Suppressor macrophage (primary cell): ENCODE measurements around the gene TBPL2.
"Not testable (repeated sequence)": the region's sequence is repeated elsewhere in the genome, so short reads cannot be mapped to it uniquely, and the experiment has no call there.

Experiments used
- DNase-seq, 4 experiments: peaks; one replicate each; pipeline ENCODE4 v3.0.0-alpha.2; 2020 to 2022

Gene TBPL2

DNA sequence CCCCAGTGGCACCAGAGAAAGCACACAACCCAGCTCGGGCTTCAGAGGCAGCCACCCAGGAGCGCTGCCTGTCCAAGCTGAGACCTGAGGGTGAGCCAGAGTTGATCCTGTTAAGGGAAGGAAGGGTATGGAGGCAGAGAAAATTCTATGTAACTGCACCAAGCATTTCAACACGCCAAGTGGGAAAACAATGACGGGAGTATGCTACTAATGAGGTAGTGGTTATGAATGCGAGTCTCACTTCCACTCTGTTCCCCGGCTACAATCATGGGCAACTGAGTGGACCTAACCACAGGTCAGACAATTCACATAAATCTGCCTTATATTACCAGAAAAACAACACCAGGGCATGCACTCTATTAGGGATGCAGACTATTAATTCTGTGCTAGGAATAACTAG, 38.7 kb downstream of the TBPL2 start:
- DNase-seq = peak; percentile 9 to 52 (median 28)

- no peak for DNase-seq
Observed at GRCh38 chr14:55399852-55400251, 40.6 kb downstream of the TBPL2 start.

DNA sequence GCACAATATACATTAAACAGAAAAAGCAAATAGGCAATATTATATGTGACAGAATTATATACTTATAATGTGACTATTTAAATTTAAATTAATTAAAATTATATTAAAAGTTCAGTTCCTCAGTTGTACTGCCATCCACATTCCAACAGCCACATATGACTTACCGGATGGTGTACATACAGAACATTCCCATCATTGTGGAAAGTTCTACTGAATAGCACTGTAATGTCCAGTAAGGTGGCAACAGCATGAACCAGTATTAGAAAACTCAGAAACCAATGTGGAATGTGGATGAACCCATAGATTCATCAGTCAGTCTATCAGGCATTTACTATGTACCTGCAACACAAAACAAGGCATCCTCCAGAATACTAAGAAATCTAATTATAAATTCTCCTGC, 41.2 kb downstream of the TBPL2 start:
- DNase-seq = no peak

DNA sequence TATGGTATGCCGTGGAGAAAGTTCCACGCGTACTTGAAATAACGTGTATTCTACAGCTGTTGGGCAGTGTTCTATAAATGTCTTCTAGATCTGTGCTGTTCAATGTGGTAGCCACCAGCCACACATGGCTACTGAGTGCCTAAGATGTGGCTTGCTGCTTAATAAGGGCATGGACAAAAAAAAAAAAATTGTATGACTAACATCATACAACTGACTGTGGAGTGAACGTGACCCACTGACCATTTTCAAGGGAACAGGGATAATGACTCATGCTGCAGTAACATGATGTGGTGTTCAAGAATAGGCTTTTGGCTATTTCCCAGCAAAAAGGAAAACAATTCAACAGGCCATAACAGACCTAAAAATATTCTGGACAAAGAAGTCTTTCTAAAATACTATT, 41.7 kb downstream of the TBPL2 start:
- peak; percentile 40 to 82 (median 56) for DNase-seq

DNA sequence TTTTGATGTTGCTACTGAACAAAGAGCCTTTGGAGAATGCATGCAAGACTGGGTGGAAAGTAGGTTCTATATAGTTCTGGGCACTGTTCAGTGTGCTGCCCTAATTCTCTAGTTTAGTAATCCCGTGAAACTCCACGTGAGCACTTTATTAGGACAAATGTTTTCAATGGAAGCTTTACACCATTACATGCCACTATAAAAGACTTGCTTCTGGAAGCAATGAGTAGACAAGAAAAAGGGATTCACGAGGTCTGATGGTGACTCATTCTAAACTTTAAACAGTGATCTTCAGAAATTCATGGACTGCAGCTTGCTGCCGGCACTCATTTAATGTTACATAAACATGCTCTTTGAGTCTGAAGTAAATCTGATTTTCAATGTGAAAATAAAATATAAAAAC, 51.1 kb downstream of the TBPL2 start:
- no peak for DNase-seq

- no peak for DNase-seq
Observed at GRCh38 chr14:55388160-55388559, 52.3 kb downstream of the TBPL2 start.

DNA sequence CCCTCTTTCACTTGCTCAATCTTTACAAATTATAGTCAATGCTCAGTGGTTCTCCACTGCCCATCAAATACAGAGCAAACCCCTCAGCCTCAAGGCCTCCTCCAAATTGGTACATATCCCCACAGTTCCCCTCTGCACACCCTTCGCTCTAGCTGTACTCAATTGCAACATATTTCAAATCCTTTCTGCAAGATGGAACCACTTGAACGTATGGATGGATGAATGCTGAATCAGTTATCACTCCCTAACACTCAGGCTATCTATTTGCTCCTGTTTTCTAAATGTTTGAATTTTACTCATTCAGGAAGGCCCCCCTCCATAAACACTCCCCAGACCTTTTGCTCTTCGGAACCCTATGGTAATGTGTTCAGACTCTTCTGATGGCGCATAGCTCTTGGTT, 53.3 kb downstream of the TBPL2 start:
- DNase-seq = no peak

DNA sequence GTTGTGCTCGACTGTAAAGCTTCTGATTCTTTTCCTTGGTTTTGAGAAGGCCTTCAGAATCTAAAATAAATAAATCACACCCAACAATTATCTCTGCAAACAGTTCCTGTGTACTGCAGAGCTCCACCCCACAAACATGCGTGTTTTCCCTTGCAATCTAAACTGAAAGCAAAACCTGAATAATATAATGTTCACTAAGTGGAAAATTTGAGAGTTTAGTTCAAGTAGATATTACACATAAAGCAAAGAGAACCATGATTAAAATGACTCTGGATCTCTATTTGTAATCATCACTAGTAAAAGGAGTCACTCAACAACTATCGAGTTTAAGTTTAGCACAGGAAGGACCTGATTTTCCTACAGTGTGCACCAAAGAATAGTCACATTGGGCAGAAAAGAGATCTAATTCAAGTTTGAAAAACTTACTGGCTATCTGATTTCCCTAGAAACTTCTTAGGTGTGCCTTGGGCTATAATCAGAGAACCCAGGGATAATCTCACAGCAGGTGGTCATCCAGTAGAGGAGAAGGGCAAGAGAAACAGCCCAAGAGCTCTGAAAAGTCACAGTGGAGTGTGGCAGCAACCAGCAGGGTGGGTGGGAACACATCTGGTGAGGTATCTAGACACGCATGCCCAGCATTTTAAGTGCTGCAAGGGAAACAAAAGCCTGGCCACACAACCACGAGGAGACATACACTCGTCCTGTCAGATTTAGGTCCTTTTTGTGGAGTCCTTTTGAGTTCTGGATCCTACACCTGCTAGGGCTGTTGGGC, 54.2 kb downstream of the TBPL2 start:
- no peak for DNase-seq

GRCh38 chr14:55384536-55384935, 55.9 kb downstream of the TBPL2 start:
- no peak for DNase-seq

- DNase-seq = no peak
Observed at GRCh38 chr14:55383541-55384140, 56.8 kb downstream of the TBPL2 start.

- DNase-seq = not testable (repeated sequence)
Observed at GRCh38 chr14:55383056-55383466, 57.4 kb downstream of the TBPL2 start.

GRCh38 chr14:55382483-55382882, 57.9 kb downstream of the TBPL2 start:
- no peak for DNase-seq

GRCh38 chr14:55381561-55381960, 58.9 kb downstream of the TBPL2 start:
- no peak for DNase-seq

- DNase-seq = no peak
Observed at GRCh38 chr14:55381040-55381439, 59.4 kb downstream of the TBPL2 start.

DNA sequence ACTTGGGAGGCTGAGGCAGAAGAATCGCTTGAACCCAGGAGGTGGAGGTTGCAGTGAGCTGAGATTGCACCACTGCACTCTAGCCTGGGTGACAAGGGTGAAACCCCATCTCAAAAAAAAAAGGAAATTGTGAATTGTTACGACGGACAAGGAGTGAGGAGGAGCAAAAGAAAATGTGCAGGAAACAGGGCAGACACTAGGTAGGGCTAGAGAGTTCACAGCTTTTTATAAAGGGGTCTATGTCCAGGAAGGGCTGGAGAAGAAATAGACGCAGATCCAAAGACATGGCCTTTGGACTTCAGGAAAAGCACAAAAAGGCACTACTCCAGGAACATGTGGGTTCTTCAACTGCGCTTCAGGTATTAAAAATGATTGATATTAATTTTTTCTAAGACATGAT, 63.2 kb downstream of the TBPL2 start:
- DNase-seq = no peak

GRCh38 chr14:55374771-55375170, 65.6 kb downstream of the TBPL2 start:
- no peak for DNase-seq

DNA sequence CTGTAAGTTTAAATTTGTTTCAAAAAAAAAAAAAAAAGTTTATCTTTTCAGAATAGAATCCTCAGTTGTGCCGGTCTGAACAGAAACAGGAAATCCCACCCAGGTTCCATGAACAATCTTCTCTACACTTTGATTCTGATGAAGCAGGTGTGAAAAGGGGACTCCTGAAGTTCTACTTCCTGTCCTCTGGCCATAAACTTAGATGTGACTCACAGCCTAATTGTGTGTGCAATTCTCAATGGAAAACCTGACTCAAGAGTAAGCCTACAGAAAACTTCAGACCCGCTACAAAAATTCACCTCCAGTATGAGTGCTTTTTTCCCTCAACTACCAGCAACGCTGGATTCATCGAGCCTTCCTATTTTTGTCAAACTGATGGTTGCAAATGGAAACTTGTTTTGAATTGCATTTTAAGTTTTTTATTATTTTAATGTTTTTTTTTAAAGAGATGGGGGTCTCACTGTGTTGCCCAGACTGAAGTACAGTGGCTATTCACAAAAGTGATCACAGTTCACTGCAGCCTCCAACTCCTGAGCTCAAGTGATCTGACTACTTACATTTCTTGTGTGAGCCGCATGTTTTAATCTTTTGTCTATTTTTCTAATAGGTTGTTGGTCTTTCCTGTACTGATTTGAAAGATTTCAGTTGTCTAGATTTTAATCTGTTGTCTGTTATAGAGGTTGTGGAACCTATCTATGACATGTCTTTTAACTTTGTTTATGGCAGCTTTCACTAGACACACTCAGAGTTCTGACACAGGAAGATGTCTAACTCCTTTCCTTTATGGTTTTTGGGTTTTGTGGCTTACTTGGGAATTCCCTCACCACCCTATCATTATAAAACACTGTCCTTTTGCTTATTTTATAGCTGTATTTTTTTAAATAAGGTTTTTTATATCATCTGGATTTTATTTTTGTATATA, 66.4 kb downstream of the TBPL2 start:
- DNase-seq = no peak

DNA sequence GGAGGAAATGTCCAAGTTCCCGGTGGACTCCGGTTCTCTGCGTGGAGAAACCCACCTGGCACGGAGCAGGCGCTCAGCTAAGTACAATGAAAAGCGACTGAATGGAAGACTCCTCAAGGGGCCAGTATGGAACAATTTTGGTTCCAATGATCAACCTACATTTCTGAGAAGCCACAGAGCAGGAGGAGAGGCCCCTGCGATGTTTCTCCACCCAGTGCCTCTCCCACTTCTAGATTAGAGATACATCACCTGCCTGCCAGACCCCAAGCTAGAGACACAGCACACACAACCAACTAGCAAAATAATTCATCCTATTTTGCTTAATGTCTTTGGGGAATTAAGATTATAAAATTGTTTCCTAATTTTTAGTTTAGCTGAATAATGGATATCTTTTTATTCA, 67.6 kb downstream of the TBPL2 start:
- DNase-seq = no peak

DNA sequence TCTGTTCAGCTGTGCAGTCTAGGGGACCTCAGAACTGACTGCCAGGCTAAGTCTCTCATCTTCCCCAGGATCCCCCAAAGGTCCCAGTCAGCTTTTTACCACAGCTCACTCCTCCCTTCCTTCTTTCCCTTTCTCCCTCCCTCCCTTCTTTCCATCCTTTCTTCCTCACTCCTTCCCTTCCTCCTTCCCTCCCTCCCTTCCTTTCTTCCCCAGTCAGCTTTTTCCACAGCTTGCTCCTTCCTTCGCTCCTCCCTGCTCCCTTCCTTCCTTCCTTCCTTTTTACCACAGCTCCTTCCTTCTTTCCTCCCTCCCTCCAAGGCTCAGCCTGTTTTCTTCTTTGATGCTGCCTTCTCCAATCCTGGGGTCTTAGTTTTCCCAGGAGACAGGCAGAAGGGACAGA, 68.0 kb downstream of the TBPL2 start:
- no peak for DNase-seq

DNA sequence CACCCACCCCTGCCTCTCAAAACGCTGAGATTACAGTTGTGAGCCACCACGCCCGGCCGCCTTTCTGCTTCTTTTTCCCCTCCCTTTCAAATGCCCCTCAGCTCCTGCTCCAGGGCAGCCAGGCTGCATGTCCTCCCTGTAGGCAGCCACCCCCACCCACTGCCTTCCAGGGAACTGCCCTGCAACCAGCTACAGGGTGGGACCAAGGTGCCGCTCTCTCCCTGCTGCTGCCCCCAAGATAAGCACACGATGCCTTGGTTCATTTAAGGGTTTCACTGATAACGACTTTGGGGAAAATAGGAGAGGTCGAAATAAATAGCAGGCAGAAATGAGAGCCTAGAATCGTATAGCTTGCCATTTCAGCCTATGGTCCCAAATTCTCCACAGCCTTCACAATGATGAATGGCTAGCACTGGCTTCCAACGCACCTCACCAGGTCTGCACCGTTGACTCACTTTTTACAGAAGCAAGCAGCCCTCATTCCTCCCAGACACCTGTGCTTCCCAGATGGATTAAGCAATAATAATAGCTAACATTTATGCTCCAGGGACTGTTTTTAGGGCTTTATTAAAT, 69.4 kb downstream of the TBPL2 start:
- no peak for DNase-seq

GRCh38 chr14:55366271-55366670, 74.1 kb downstream of the TBPL2 start:
- no peak for DNase-seq
